Transverse colon (tissue), 4 donors: ENCODE data around the gene IFT81. TPM values are rescaled to one million over a fixed set of nuclear protein-coding genes. Genes with fewer than 3 reads are reported as not detected.
A peak's percentile ranks its signal among the peaks of the same experiment; 100 is the strongest.
"Not testable (repeated sequence)": the region's sequence is repeated elsewhere in the genome, so short reads cannot be mapped to it uniquely, and the experiment has no call there.

ENCODE experiments used
- DNase-seq: peaks from one replicate; pipeline ENCODE4 v3.0.0-alpha.2; 2019
- H3K27ac ChIP-seq, 4 donors: fragments of 200-600 bp; sonication (generic); 2 replicates each; pipeline ENCODE4 v1.5.1; 2016 to 2018; ENCODE audit warnings: inconsistent platforms in 4 of 4
- H3K27me3 ChIP-seq: fragments of 200-600 bp; sonication (generic); 2 replicates; pipeline ENCODE4 v1.5.1; 2017; ENCODE audit warnings: inconsistent platforms
- H3K36me3 ChIP-seq, 4 donors: fragments of 200-600 bp; sonication (generic); 2 replicates each; pipeline ENCODE4 v1.5.1; 2017 to 2019; ENCODE audit warnings: inconsistent platforms in 4 of 4
- H3K4me1 ChIP-seq, 4 donors: fragments of 200-600 bp; sonication (generic); 2 replicates each; pipeline ENCODE4 v1.5.1; 2017 to 2020; ENCODE audit warnings: inconsistent platforms in 4 of 4
- H3K4me3 ChIP-seq, 4 donors: fragments of 200-600 bp; sonication (generic); 1 replicate in 1 of 4; 2 replicates in 3 of 4; pipeline versions ENCODE4 v1.5.1 to v1.6.1; 2017 to 2019; ENCODE audit warnings: inconsistent platforms in 4 of 4
- H3K9me3 ChIP-seq, 2 donors: fragments of 200-600 bp; sonication (generic); 2 replicates each; pipeline ENCODE4 v1.5.1; 2017 to 2019; ENCODE audit warnings: inconsistent platforms in 2 of 2
- EP300 ChIP-seq: sonication (generic); formaldehyde crosslinking; IDR thresholded peaks from one replicate; pipeline ENCODE4 v1.6.1; 2017; ENCODE audit warnings: antibody characterized with exemption, low read depth
- POLR2A ChIP-seq: fragments of 450-650 bp; IDR thresholded peaks from one replicate; pipeline ENCODE4 v1.6.1; 2016; ENCODE audit warnings: antibody characterized with exemption, mild to moderate bottlenecking, moderate library complexity
- POLR2AphosphoS5 ChIP-seq, 3 donors: sonication (generic); formaldehyde crosslinking; IDR thresholded peaks; one replicate each; pipeline ENCODE4 v1.6.1; 2016; ENCODE audit warnings: antibody characterized with exemption in 3 of 3
- WGBS, 2 donors: methylation state at CpG; one replicate each; pipeline ENCODE4 v1.1.5; 2018; ENCODE audit warnings: low coverage in 1 of 2; 5-methylcytosine and 5-hydroxymethylcytosine counted together
- in situ Hi-C, 4 donors: fragments of 200-750 bp; cut with MboI; loops; one replicate each; pipeline versions ENCODE4 v1.15.0 to v1.15.1; 2017; ENCODE audit warnings: low sequenced_read_pairs in 3 of 4, low pct_ligation_motif_present in 1 of 4, low pct_unique_long_range_greater_than_20kb in 1 of 4
- intact Hi-C: fragments of 100-400 bp; cut with DNase I; formaldehyde crosslinking; loops from one replicate; pipeline ENCODE4 v1.15.1; 2023; ENCODE audit warnings: low total_unique reads
- total RNA-seq, 4 donors: library from RNA; depleted of rRNA; stranded (reverse); fragments of >200 nt; gene quantifications; one replicate each; pipeline ENCODE4 v1.1.0, GENCODE V29; 2016
- TF ChIP-seq, protein P1 (sequence below), 5 experiments: fragments of 200-600 bp in 3 of 5; fragments of 450-650 bp in 2 of 5; sonication (generic) in 3 of 5; IDR thresholded peaks; 1 replicate in 2 of 5; 2 replicates in 3 of 5; pipeline ENCODE4 v1.5.1; 2016 to 2017; ENCODE audit warnings: antibody characterized with exemption in 5 of 5, inconsistent platforms in 3 of 5, mild to moderate bottlenecking in 2 of 5, moderate library complexity in 1 of 5

Gene IFT81
- total RNA-seq, 4 donors from 2014 or later, result 2.6 to 14.8 (median 6.4) TPM

DNA sequence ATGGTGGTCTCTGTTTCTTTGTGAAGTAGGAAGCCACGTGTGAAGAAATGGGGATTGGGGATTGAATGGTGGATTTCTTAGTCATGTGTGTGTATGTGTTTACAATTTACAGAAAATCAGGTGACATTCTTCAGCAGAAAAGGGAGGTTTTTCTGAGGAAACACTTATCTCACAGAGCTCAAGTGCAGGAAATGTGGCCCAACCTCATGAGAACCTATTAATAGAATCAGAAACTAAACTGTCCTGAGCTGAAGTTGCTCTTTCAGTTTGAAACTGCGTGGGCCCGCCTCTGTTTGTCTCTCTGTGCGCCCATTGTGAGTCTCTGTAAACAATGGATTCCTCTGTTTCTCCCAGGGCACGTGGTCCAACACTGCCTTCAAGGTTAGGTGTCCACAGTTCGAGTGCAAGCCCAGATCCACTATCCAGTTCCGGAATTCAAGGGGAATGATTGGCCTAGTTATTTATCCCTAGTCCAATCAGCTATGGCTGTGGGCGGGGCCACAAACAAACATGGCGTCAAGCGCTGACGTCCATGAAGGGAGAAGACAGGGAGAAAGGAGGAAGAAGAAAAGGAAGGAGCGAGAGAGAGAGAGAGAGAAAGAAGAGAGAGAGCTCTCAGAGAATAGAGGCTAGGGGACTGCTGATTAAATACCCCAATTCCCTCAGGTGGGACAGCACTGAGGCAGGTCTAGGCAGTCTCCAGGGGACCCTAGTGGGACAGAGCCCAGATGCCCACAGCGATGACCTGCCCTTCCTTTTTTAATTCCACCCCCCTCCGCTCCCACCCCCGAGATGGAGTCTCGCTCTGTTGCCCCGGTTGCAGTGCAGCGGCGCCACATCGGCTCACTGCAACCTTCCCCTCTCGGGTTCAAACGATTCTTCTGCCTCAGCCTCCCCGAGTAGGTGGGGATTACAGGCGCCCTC, 44.4 kb upstream of the IFT81 start:
- Histone ChIP-seq H3K4me3 (peak overlapping the region in 1 of 4 donors; percentile 22), H3K27ac (peak overlapping the region; percentile 12 to 70 (median 42)), H3K27me3 (no peaks in the 10 kb centered on the region), H3K9me3 (no peaks in the 10 kb centered on the region), H3K4me1 (peaks cover 0 to 17% (median 6%) of the 10 kb centered on the region in 4 donors), H3K36me3 (no peaks in the 10 kb centered on the region)
- peak; percentile 63 for DNase-seq
- in situ Hi-C loops (loop anchor here in 1 of 4 donors (25.0 kb wide), 1 partner anchor 533 kb away; the partner anchor contains the start of gene TCTN1), intact Hi-C loops (no loop called here)
- 54 to 80% methylated on average over 2 to 24 of the region's 24 CpGs for WGBS, 2 donors
- TF ChIP-seq EP300 (no peak), POLR2AphosphoS5 (IDR thresholded peaks at IDR 0.05) (no peak), POLR2A (peak; percentile 11)
- TF ChIP-seq, protein P1, sequence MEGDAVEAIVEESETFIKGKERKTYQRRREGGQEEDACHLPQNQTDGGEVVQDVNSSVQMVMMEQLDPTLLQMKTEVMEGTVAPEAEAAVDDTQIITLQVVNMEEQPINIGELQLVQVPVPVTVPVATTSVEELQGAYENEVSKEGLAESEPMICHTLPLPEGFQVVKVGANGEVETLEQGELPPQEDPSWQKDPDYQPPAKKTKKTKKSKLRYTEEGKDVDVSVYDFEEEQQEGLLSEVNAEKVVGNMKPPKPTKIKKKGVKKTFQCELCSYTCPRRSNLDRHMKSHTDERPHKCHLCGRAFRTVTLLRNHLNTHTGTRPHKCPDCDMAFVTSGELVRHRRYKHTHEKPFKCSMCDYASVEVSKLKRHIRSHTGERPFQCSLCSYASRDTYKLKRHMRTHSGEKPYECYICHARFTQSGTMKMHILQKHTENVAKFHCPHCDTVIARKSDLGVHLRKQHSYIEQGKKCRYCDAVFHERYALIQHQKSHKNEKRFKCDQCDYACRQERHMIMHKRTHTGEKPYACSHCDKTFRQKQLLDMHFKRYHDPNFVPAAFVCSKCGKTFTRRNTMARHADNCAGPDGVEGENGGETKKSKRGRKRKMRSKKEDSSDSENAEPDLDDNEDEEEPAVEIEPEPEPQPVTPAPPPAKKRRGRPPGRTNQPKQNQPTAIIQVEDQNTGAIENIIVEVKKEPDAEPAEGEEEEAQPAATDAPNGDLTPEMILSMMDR (IDR thresholded peaks at IDR 0.05), result no peak

DNA sequence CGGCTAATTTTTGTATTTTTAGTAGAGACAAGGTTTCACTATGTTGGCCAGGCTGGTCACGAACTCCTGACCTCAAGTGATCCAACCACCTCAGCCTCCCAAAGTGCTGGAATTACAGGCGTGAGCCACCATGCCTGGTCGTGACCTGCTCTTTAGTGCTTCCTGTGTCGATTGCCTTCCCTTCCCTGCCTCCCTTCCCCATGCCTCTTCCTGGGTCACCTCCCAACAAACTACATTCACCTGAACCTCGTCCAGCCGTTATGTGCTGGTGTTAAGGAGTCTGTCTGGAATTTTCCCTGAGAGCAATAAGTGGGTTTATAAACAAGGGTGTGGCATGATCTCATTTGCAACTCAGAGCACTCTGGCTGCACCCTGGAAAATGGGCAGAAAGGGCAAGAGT, 43.7 kb upstream of the IFT81 start:
- TF ChIP-seq POLR2AphosphoS5 (IDR thresholded peaks at IDR 0.05), result no peak
- TF ChIP-seq, protein P1 (IDR thresholded peaks at IDR 0.05), result no peak
- no peak for TF ChIP-seq EP300
- TF ChIP-seq POLR2A, result no peak
- Histone ChIP-seq H3K36me3 (no peaks in the 10 kb centered on the region), H3K27ac (peak overlapping the region in 1 of 4 donors; percentile 70), H3K9me3 (no peaks in the 10 kb centered on the region), H3K27me3 (no peaks in the 10 kb centered on the region), H3K4me1 (peaks cover 0 to 17% (median 6%) of the 10 kb centered on the region in 4 donors), H3K4me3 (no peak overlapping the region)
- intact Hi-C loops (no loop called here), in situ Hi-C loops (loop anchor here in 1 of 4 donors (25.0 kb wide), 1 partner anchor 532 kb away; the partner anchor contains the start of gene TCTN1)
- DNase-seq, result peak; percentile 19
- WGBS, 2 donors, result 62% methylated on average over 7 of the region's 7 CpGs; no CpG with 5 or more reads in 1 of the 2 donors

DNA sequence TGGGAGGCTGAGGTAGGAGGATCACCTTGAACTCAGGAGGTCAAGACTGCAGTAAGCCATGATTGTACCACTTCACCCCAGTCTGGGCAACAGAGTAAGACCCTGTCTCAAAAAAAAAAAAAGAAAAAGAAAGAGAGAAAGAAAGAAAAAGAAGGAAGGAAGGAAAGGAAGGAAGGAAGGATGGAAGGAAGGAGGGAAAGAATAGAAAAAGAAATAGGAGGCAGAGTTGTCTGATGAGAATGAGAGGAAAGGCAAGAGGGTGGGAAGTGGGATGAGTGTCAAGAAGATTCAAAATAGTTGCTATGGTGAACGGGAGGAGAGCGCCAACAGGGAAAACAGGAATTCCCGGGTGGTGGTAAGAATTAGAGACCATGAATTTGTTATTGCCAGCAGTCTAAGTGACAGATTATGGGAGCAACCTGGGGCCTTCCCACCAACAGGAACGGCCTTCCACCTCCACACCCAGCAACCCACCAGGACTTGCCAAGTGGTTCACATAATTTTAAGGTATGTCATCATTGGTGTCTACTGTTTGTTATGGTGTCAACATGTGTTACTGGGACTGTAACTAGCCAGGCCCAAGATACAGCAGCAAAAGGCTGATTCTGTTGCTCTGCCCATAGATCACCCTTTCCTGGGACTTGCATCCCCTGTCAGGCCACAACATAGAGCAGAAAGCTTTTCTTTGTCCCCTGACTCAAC, 39.7 kb upstream of the IFT81 start:
- H3K27me3 ChIP-seq, result no peaks in the 10 kb centered on the region
- no peak for DNase-seq
- peaks cover 0 to 12% (median 6%) of the 10 kb centered on the region in 4 donors for H3K4me1 ChIP-seq
- H3K27ac ChIP-seq, result no peak overlapping the region
- H3K4me3 ChIP-seq, result no peak overlapping the region
- TF ChIP-seq, protein P1 (IDR thresholded peaks at IDR 0.05), result no peak
- TF ChIP-seq EP300 (no peak), POLR2AphosphoS5 (IDR thresholded peaks at IDR 0.05) (no peak), POLR2A (no peak)
- intact Hi-C loops, result no loop called here
- 80 to 85% methylated on average over 1 to 4 of the region's 4 CpGs for WGBS, 2 donors
- no peaks in the 10 kb centered on the region for H3K9me3 ChIP-seq
- no peaks in the 10 kb centered on the region for H3K36me3 ChIP-seq
- in situ Hi-C loops, result loop anchor here in 1 of 4 donors (25.0 kb wide), 1 partner anchor 528 kb away; the partner anchor contains the start of gene TCTN1

DNA sequence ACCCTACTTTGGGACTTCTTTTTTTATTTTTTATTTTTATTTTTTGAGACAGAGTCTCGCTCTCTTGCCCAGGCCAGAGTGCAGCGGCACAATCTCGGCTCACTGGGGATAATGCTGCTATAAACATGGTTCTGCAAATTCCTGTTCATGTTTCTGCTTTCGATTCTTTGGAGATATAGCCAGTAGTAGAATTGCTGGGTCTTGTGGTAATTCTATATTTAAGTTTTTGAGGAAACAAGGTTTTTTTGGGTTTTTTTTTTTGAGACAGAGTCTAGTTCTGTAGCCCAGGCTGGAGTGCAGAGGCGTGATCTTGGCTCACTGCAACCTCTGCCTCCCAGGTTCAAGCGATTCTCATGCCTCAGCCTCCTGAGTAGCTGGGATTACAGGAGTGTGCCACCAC, 35.9 kb upstream of the IFT81 start:
- H3K27me3 ChIP-seq, H3K4me1 ChIP-seq, DNase-seq, H3K27ac ChIP-seq, H3K4me3 ChIP-seq, H3K36me3 ChIP-seq, H3K9me3 ChIP-seq, intact Hi-C loops: not testable (repeated sequence)
- in situ Hi-C loops, result loop anchor here in 1 of 4 donors (25.0 kb wide), 1 partner anchor 524 kb away; the partner anchor contains the start of gene TCTN1
- 70 to 78% methylated on average over 4 to 6 of the region's 6 CpGs for WGBS, 2 donors
